ENCODE results near the gene ADAMTS12.
"Not testable (repeated sequence)": the region's sequence is repeated elsewhere in the genome, so short reads cannot be mapped to it uniquely, and the experiment has no call there.

The ADAMTS12 gene

DNA sequence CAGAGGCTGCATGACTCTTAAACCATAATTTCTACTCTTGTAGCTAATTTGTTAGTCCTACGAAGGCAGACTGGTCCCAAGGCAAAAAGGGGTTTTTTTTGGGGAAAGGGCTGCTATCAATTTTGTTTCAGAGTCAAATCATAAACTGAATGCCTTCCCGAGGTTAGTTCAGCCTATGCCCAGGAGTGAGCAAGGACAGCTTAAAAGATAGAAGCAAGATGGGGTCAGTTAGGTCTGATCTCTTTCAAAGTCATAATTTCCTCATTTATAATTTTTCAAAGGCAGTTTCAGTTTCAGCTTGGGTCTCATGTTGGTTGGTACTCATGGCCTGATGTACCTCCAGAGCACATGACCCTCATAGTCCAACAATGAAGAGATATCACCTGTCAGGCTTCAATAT is 36.5 kb upstream of the ADAMTS12 start:
- no peak overlapping the region for H3K9ac ChIP-seq
- no peak overlapping the region for H3K4me2 ChIP-seq (ENCODE audit: low read length)
- H3K27ac ChIP-seq = no peak overlapping the region
- H3K9me3 ChIP-seq (ENCODE audit: control insufficient read depth, low read length) = no peaks in the 10 kb centered on the region
- no peak overlapping the region for H3K4me3 ChIP-seq (ENCODE audit: low read depth, low read length)
- no peaks in the 10 kb centered on the region for H3K27me3 ChIP-seq (ENCODE audit: control insufficient read depth, insufficient read depth, low read length)
- no peak overlapping the region for H2AFZ ChIP-seq
- H3K4me1 ChIP-seq = no peaks in the 10 kb centered on the region
- TF ChIP-seq, protein P1, sequence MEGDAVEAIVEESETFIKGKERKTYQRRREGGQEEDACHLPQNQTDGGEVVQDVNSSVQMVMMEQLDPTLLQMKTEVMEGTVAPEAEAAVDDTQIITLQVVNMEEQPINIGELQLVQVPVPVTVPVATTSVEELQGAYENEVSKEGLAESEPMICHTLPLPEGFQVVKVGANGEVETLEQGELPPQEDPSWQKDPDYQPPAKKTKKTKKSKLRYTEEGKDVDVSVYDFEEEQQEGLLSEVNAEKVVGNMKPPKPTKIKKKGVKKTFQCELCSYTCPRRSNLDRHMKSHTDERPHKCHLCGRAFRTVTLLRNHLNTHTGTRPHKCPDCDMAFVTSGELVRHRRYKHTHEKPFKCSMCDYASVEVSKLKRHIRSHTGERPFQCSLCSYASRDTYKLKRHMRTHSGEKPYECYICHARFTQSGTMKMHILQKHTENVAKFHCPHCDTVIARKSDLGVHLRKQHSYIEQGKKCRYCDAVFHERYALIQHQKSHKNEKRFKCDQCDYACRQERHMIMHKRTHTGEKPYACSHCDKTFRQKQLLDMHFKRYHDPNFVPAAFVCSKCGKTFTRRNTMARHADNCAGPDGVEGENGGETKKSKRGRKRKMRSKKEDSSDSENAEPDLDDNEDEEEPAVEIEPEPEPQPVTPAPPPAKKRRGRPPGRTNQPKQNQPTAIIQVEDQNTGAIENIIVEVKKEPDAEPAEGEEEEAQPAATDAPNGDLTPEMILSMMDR (IDR thresholded peaks at IDR 0.05) = no peak
- no peaks in the 10 kb centered on the region for H3K79me2 ChIP-seq
- H3K36me3 ChIP-seq (ENCODE audit: control insufficient read depth, insufficient read depth, low read length) = no peaks in the 10 kb centered on the region

DNA sequence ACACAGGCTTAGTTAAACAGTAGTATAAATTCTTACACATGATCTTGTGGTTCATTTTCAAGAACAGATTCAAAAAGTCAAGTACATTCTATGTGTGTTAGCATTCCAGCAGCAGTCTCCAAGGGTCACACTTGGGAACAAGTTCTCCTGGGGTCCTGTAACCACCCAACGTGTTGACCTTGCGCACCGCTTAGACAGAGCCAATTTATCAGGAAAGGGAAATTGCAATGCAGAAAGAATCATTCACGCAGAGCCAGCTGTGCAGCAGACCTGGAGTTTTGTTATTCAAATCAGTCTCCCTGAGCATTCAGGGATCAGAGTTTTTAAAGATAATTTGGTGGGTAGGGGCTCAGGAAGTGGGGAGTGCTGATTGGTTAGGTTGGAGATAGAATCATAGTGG is 35.9 kb upstream of the ADAMTS12 start:
- Histone ChIP-seq H3K4me1 (no peaks in the 10 kb centered on the region), H3K27me3 (ENCODE audit: control insufficient read depth, insufficient read depth, low read length) (no peaks in the 10 kb centered on the region), H3K9me3 (ENCODE audit: control insufficient read depth, low read length) (no peaks in the 10 kb centered on the region), H3K36me3 (ENCODE audit: control insufficient read depth, insufficient read depth, low read length) (no peaks in the 10 kb centered on the region), H3K9ac (no peak overlapping the region), H2AFZ (no peak overlapping the region), H3K4me3 (ENCODE audit: low read depth, low read length) (no peak overlapping the region), H3K79me2 (no peaks in the 10 kb centered on the region), H3K4me2 (ENCODE audit: low read length) (no peak overlapping the region), H3K27ac (no peak overlapping the region)
- TF ChIP-seq, protein P1 (IDR thresholded peaks at IDR 0.05) = no peak

DNA sequence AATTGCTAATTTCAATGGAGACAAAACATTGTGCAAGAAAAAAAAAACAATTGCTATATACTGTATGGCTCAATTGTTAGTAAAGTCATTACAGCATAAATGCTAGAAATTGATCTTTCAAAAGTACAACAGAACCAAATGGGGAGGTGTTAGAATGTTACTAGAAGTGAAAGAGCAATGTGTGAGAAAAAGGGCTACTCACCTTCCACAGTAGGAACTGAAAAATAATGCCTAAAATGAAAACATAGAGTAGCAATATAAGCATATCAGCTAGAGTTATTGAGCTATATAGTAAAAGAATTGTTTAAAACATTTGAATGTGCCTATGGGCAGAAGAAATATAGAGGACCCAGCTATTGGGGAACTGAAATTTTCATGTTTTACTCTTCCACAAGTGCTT is 33.5 kb upstream of the ADAMTS12 start:
- no peaks in the 10 kb centered on the region for H3K4me1 ChIP-seq
- no peak overlapping the region for H3K9ac ChIP-seq
- no peaks in the 10 kb centered on the region for H3K9me3 ChIP-seq (ENCODE audit: control insufficient read depth, low read length)
- H3K27me3 ChIP-seq (ENCODE audit: control insufficient read depth, insufficient read depth, low read length) = no peaks in the 10 kb centered on the region
- no peak overlapping the region for H3K4me2 ChIP-seq (ENCODE audit: low read length)
- no peak overlapping the region for H3K4me3 ChIP-seq (ENCODE audit: low read depth, low read length)
- no peak overlapping the region for H2AFZ ChIP-seq
- H3K27ac ChIP-seq = no peak overlapping the region
- TF ChIP-seq, protein P1 (IDR thresholded peaks at IDR 0.05) = no peak
- no peaks in the 10 kb centered on the region for H3K79me2 ChIP-seq
- H3K36me3 ChIP-seq (ENCODE audit: control insufficient read depth, insufficient read depth, low read length) = no peaks in the 10 kb centered on the region

DNA sequence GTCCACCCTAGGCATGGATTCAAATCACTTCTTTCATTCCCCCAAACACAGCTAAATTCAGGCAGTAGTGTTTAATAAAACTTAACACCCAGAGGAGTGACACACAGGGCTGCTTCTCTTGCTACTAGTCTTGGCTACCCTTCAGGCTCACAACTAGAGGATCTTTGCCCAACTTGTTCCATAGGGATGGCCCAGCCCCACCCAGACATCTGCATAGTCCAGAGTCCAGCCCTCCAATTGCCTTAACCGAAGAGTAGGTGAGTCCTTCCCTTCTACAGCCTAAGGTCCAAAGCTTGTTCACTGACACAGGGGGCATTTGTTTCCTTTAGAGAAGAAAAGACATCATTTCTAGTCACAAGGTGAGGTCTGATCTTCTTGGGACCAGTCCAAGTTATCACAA is 29.2 kb upstream of the ADAMTS12 start:
- no peaks in the 10 kb centered on the region for H3K79me2 ChIP-seq
- H3K27me3 ChIP-seq (ENCODE audit: control insufficient read depth, insufficient read depth, low read length) = no peaks in the 10 kb centered on the region
- H3K27ac ChIP-seq = no peak overlapping the region
- no peaks in the 10 kb centered on the region for H3K36me3 ChIP-seq (ENCODE audit: control insufficient read depth, insufficient read depth, low read length)
- H3K4me1 ChIP-seq = no peaks in the 10 kb centered on the region
- H3K4me2 ChIP-seq (ENCODE audit: low read length) = no peak overlapping the region
- TF ChIP-seq, protein P1 (IDR thresholded peaks at IDR 0.05) = no peak
- no peak overlapping the region for H3K4me3 ChIP-seq (ENCODE audit: low read depth, low read length)
- no peaks in the 10 kb centered on the region for H3K9me3 ChIP-seq (ENCODE audit: control insufficient read depth, low read length)
- no peak overlapping the region for H2AFZ ChIP-seq
- H3K9ac ChIP-seq = no peak overlapping the region

DNA sequence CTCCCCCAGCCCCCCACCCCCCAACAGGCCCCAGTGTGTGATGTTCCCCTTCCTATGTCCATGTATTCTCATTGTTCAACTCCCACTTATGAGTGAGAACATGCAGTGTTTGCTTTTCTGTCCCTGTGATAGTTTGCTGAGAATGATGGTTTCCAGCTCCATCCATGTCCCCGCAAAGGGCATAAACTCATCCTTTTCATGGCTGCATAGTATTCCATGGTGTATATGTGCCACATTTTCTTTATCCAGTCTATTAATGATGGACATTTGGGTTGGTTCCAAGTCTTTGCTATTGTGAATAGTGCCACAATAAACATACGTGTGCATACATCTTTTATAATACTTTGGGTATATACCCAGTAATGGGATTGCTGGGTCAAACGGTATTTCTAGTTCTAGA is 23.1 kb upstream of the ADAMTS12 start:
- H3K27me3 ChIP-seq (ENCODE audit: control insufficient read depth, insufficient read depth, low read length); H3K4me3 ChIP-seq (ENCODE audit: low read depth, low read length); H3K4me1 ChIP-seq; H3K27ac ChIP-seq; H3K4me2 ChIP-seq (ENCODE audit: low read length); H3K79me2 ChIP-seq; H3K36me3 ChIP-seq (ENCODE audit: control insufficient read depth, insufficient read depth, low read length); H3K9me3 ChIP-seq (ENCODE audit: control insufficient read depth, low read length); H2AFZ ChIP-seq; H3K9ac ChIP-seq: not testable (repeated sequence)

DNA sequence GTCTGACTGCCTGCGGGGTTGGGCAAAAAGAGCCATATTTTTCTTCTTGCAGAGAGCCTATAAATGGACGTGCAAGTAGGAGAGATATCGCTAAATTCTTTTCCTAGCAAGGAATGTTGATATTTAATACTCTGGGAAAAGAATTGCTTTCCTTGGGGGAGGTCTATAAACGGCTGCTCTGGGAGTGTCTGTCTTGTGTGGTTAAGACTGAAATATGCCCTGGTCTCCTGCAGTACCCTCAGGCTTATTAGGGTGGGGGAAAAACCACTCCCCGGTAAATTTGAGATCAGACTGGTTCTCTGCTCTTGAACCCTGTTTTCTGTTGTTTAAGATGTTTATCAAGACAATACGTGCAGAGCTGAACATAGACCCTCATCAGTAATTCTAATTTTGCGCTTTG is 14.5 kb upstream of the ADAMTS12 start:
- H3K27me3 ChIP-seq (ENCODE audit: control insufficient read depth, insufficient read depth, low read length); H3K79me2 ChIP-seq; H3K4me3 ChIP-seq (ENCODE audit: low read depth, low read length); H3K36me3 ChIP-seq (ENCODE audit: control insufficient read depth, insufficient read depth, low read length); H3K4me2 ChIP-seq (ENCODE audit: low read length); H2AFZ ChIP-seq; H3K9ac ChIP-seq; H3K27ac ChIP-seq; H3K9me3 ChIP-seq (ENCODE audit: control insufficient read depth, low read length); H3K4me1 ChIP-seq: not testable (repeated sequence)
